Osteoblast (primary cell): ENCODE measurements around the gene SLC6A17. TPM values are rescaled to one million over a fixed set of nuclear protein-coding genes. Genes with fewer than 3 reads are reported as not detected.

Experiments
- DNase-seq: peaks from one replicate; pipeline ENCODE4 v3.0.0; 2011; ENCODE audit warnings: low spot score, mixed read lengths; ENCODE audit not compliant: insufficient read length; ENCODE audit errors: missing footprints
- H2AFZ ChIP-seq: 2 replicates; pipeline ENCODE4 v1.6.0; 2011; ENCODE audit warnings: mild to moderate bottlenecking, low read length
- H3K27ac ChIP-seq: 2 replicates; pipeline ENCODE4 v1.5.1; 2011; ENCODE audit warnings: mild to moderate bottlenecking, low read depth, low read length, moderate library complexity
- H3K27me3 ChIP-seq: 2 replicates; pipeline ENCODE4 v1.6.0; 2012; ENCODE audit warnings: mild to moderate bottlenecking, control low read depth, inconsistent platforms, low read length, moderate library complexity; ENCODE audit not compliant: insufficient read depth
- H3K36me3 ChIP-seq: 2 replicates; pipeline ENCODE4 v1.5.1; 2011; ENCODE audit warnings: mild to moderate bottlenecking, low read length, control low read depth, moderate library complexity; ENCODE audit not compliant: insufficient read depth
- H3K4me1 ChIP-seq: 2 replicates; pipeline ENCODE4 v1.5.1; 2011; ENCODE audit warnings: mild to moderate bottlenecking, low read length, control low read depth, moderate library complexity; ENCODE audit not compliant: insufficient read depth
- H3K4me2 ChIP-seq: 2 replicates; pipeline ENCODE4 v1.6.0; 2011; ENCODE audit warnings: mild to moderate bottlenecking, low read length; ENCODE audit not compliant: insufficient read depth
- H3K4me3 ChIP-seq: fragments of 200-600 bp; sonication (generic); 3 replicates; pipeline ENCODE4 v1.5.1; 2012; ENCODE audit warnings: mild to moderate bottlenecking, low read length, inconsistent platforms; ENCODE audit not compliant: insufficient read depth
- H3K79me2 ChIP-seq: 2 replicates; pipeline ENCODE4 v1.6.0; 2012; ENCODE audit warnings: mild to moderate bottlenecking, low read length, control low read depth, inconsistent platforms; ENCODE audit not compliant: insufficient read depth
- H3K9me3 ChIP-seq: 2 replicates; pipeline ENCODE4 v1.5.1; 2011; ENCODE audit warnings: low read depth, low read length, control low read depth
- H4K20me1 ChIP-seq: 2 replicates; pipeline ENCODE4 v1.6.0; 2012; ENCODE audit warnings: mild to moderate bottlenecking, low read length, control low read depth; ENCODE audit not compliant: insufficient read depth
- total RNA-seq: library from RNA; depleted of rRNA; stranded (reverse); fragments of >200 nt; gene quantifications from 2 replicates; pipeline ENCODE4 v1.2.3, GENCODE V29; 2012
- TF ChIP-seq, protein P1 (sequence below): IDR thresholded peaks from 2 replicates; pipeline ENCODE4 v1.5.1; 2011; ENCODE audit warnings: mild to moderate bottlenecking, low read depth, low read length, moderate library complexity; ENCODE audit errors: extremely low read depth

SLC6A17 gene
- total RNA-seq, 1 donor = under 0.01 TPM

DNA sequence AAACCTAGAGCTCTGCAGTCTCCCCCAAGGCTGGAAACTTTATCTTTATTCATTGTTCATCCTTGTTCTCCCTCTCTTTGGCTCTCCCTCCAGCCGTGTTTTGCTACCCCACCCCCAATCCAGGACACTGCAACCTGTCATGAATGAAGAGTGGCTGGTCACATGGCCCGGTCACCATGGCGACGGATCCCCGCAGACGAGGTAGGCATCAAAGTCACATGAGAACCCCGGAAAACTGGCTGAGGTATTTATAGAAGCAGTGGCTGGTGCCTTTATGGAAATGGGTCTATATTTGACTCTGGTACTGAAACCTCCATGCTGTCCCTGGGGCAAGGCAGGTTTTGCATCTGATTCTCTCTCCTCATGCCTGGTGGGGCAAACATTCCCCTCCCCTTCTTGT is 13.4 kb upstream of the SLC6A17 start:
- Histone ChIP-seq H3K27me3 (peaks cover 61% of the 10 kb centered on the region), H3K9me3 (no peaks in the 10 kb centered on the region), H3K4me3 (no peak overlapping the region), H3K4me1 (no peaks in the 10 kb centered on the region), H4K20me1 (no peaks in the 10 kb centered on the region), H3K27ac (no peak overlapping the region), H3K79me2 (no peaks in the 10 kb centered on the region), H3K4me2 (no peak overlapping the region), H2AFZ (no peak overlapping the region), H3K36me3 (no peaks in the 10 kb centered on the region)
- TF ChIP-seq, protein P1, sequence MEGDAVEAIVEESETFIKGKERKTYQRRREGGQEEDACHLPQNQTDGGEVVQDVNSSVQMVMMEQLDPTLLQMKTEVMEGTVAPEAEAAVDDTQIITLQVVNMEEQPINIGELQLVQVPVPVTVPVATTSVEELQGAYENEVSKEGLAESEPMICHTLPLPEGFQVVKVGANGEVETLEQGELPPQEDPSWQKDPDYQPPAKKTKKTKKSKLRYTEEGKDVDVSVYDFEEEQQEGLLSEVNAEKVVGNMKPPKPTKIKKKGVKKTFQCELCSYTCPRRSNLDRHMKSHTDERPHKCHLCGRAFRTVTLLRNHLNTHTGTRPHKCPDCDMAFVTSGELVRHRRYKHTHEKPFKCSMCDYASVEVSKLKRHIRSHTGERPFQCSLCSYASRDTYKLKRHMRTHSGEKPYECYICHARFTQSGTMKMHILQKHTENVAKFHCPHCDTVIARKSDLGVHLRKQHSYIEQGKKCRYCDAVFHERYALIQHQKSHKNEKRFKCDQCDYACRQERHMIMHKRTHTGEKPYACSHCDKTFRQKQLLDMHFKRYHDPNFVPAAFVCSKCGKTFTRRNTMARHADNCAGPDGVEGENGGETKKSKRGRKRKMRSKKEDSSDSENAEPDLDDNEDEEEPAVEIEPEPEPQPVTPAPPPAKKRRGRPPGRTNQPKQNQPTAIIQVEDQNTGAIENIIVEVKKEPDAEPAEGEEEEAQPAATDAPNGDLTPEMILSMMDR = no peak
- no peak for DNase-seq

DNA sequence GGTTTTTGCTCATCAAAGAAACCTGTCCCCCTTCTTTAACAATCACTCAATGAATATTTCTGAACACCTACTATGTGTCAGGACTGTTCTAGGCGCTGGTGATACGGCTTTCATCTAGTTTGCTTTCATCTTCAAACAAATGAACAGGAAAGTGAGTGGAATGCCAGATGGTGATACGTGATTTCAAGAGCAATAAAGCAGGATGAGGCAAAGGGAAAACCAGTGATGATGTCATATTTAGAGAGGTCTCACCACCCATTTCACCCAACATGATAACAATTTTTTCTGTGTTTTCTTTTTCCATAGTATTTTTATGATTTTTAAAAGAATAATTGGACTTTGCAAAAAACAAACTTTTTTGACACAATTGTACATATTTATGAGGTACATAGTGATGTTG is 11.3 kb upstream of the SLC6A17 start:
- H3K79me2 ChIP-seq = no peaks in the 10 kb centered on the region
- no peak overlapping the region for H3K4me2 ChIP-seq
- no peaks in the 10 kb centered on the region for H3K4me1 ChIP-seq
- no peak overlapping the region for H2AFZ ChIP-seq
- DNase-seq = no peak
- no peaks in the 10 kb centered on the region for H3K36me3 ChIP-seq
- TF ChIP-seq, protein P1 = no peak
- H3K27me3 ChIP-seq = peaks cover 76% of the 10 kb centered on the region
- H4K20me1 ChIP-seq = no peaks in the 10 kb centered on the region
- H3K9me3 ChIP-seq = no peaks in the 10 kb centered on the region
- no peak overlapping the region for H3K27ac ChIP-seq
- H3K4me3 ChIP-seq = no peak overlapping the region

DNA sequence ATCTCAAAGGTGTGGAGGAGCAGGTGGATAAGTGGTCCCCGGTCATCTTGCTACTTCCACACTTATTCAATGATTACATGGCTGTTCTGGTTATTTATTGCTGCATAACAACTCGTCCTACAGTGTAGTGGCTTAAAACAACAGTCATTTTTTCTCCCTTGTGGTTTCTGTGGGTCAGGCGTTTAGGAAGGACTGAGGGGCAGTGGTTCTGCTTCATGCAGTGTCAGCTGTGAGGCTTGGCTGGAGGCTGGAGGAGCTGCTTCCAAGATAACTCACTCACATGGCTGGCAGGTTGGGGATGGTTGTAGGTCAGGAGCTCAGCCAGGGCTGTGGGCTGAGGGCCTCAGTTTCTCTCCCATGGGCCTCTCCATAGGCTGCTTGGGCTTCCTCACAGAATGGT is 5.9 kb upstream of the SLC6A17 start:
- no peak for DNase-seq
- TF ChIP-seq, protein P1 = no peak
- Histone ChIP-seq H3K36me3 (no peaks in the 10 kb centered on the region), H3K79me2 (no peaks in the 10 kb centered on the region), H3K4me3 (no peak overlapping the region), H3K9me3 (no peaks in the 10 kb centered on the region), H3K27ac (no peak overlapping the region), H3K4me2 (no peak overlapping the region), H3K27me3 (peaks cover 74% of the 10 kb centered on the region), H4K20me1 (no peaks in the 10 kb centered on the region), H3K4me1 (no peaks in the 10 kb centered on the region), H2AFZ (no peak overlapping the region)

DNA sequence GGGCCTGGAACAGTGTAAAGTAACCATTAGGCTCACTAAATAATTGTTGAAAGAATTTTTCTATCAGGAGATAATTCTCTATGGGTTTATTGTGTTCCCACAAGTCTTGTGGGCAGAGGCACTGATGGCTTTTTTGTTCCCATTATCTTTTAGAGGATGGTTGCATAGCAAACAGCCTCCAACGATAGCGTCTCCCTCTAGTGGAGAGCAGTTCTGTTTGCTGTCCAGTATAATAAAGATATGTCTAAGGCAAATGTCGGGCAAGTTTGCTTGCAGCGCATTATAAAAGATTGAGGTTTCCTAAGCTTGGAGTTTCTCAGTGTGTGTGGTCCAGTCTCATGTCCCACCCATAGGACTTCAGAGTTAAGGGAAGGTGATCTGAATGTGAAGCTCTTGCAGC is 1.3 kb upstream of the SLC6A17 start:
- Histone ChIP-seq H4K20me1 (peaks cover 3% of the 10 kb centered on the region), H3K27me3 (peaks cover 63% of the 10 kb centered on the region), H3K4me3 (no peak overlapping the region), H3K9me3 (no peaks in the 10 kb centered on the region), H3K27ac (no peak overlapping the region), H2AFZ (no peak overlapping the region), H3K79me2 (no peaks in the 10 kb centered on the region), H3K4me1 (peaks cover 6% of the 10 kb centered on the region), H3K4me2 (no peak overlapping the region), H3K36me3 (no peaks in the 10 kb centered on the region)
- DNase-seq = peak; percentile 45
- TF ChIP-seq, protein P1 = peak; percentile 48
